GM18951 (cell line): ENCODE results near the gene OXSR1.
"Not testable (repeated sequence)": the region's sequence is repeated elsewhere in the genome, so short reads cannot be mapped to it uniquely, and the experiment has no call there.

Experiments used
- POLR2A ChIP-seq: IDR thresholded peaks from 4 replicates; pipeline ENCODE4 v1.6.1; 2011; ENCODE audit warnings: mild to moderate bottlenecking; ENCODE audit not compliant: insufficient read length, insufficient read depth; ENCODE audit errors: extremely low read depth
- in situ Hi-C: fragments of 300-500 bp; cut with MboI; formaldehyde crosslinking; loops from one replicate; pipeline ENCODE4 v1.12.0; 2022; ENCODE audit warnings: low sequenced_read_pairs, mixed read lengths, inconsistent platforms; ENCODE audit not compliant: unreplicated experiment

The OXSR1 gene

GRCh38 chr3:38221005-38221404, 55.7 kb downstream of the OXSR1 start:
- in situ Hi-C loops: no loop called here
- TF ChIP-seq POLR2A: no peak

GRCh38 chr3:38222032-38222634, 56.8 kb downstream of the OXSR1 start:
- no peak for TF ChIP-seq POLR2A
- in situ Hi-C loops: no loop called here

DNA sequence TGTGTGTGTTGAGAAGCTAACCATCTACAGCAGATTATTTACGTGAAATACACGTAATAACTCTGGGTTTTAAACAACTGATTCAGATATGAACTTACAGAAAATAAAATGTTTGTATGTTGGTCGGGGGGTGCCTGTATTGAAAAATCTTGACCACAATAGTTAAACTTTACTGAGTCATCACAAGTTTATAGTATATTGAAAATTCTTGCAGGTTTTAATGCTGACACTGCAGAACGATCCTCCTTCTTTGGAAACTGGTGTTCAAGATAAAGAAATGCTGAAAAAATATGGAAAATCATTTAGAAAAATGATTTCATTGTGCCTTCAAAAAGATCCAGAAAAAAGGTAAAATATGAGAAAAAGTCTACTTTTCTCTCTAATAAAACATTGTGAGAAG, 59.0 kb downstream of the OXSR1 start:
- no peak for TF ChIP-seq POLR2A
- in situ Hi-C loops: no loop called here

- in situ Hi-C loops: no loop called here
- no peak for TF ChIP-seq POLR2A
Measured at GRCh38 chr3:38226273-38226672, 60.9 kb downstream of the OXSR1 start.

DNA sequence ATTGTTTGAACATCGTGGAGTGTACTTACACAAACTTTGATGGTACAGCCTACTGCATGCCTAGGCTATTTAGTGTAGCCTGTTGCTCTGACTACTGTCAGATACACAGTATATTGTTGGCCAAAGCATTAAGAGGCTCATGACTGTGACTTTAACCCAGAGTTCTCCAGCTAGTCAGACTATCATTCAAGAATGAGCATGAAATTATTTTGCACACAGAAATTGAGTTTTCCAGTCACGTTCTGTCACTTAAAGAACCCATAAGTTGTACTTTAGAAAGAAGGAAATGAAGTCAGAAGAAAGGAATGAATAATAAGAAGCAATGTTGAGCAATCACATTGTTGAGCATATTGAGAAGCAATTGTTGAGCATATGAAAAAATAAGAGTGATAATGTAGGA, 62.7 kb downstream of the OXSR1 start:
- TF ChIP-seq POLR2A: no peak
- in situ Hi-C loops: no loop called here

DNA sequence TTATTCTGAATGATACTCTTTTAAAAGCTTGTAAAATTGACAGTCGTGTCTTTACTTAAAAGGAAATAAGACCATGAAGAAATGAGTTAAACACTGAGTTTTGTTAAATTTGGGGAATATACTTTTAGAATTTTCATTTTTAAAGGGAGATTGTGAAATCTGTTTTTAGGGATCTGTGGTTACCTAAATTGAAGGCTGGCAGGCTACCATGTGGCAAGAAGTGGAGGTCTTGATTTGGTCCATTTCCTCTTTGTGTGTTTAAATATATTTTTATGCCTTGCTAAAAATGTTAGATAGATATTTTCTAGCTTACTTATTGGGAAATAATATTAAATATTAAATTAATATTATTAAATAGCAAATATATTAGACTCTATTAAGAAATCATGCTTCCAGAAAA, 63.7 kb downstream of the OXSR1 start:
- TF ChIP-seq POLR2A: no peak

DNA sequence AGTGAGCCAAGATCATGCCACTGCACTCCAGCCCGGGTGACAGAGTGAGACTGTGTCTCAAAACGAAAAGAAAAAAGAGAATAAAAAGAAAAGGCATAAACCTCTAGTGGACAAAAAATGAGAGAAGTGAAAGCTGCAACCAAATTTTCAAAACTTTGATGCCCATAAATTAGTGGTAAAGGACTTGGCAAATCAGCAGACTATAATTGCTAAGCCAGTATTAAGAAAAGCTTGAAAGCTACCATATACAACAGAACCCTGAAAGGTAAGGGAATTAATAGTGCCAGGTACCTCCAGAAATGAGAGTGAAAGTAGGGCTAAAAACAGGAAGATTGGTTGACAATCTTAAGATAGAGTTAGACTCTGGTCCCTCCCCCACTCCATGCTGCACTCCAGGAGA, 67.4 kb downstream of the OXSR1 start:
- no peak for TF ChIP-seq POLR2A
- in situ Hi-C loops: no loop called here

More for the DNA sequence above, 63.7 kb downstream of the OXSR1 start:
- in situ Hi-C loops: no loop called here

GRCh38 chr3:38235466-38235865, 70.1 kb downstream of the OXSR1 start:
- TF ChIP-seq POLR2A: no peak

DNA sequence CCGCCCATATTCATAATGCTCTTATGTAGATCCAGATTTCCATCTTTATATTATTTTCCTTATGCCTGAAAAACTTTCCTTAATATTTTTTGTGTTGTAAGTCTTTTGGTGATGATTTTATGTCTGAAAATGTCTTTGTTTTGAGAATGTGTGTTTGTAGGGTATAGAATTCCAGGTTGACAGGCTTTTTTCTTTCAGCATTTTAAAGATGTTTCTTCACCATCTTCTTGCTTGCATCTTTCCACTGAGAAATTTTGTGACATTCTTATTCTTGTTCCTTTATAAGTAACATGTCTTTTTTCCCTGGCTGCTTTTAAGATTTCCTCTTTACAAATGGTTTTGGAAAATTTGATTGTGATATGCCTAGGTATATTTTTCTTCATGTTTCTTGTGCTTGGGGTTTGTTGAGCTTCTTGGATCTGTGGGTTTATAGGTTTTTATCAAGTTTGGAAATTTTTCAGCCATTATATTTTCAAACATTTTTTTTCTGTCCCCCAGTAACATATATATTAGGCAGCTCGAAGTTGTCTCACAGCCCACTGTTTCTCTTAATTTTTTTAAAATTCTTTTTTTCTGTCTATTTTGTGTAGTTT, 73.2 kb downstream of the OXSR1 start:
- in situ Hi-C loops: no loop called here
- TF ChIP-seq POLR2A: no peak

More at GRCh38 chr3:38235466-38235865, 70.1 kb downstream of the OXSR1 start:
- in situ Hi-C loops: no loop called here

GRCh38 chr3:38242812-38243211, 77.5 kb downstream of the OXSR1 start:
- in situ Hi-C loops: not testable (repeated sequence)

GRCh38 chr3:38245930-38246329, 80.6 kb downstream of the OXSR1 start:
- in situ Hi-C loops: no loop called here
- no peak for TF ChIP-seq POLR2A

GRCh38 chr3:38247366-38248035, 82.2 kb downstream of the OXSR1 start:
- in situ Hi-C loops: no loop called here
- TF ChIP-seq POLR2A: no peak

GRCh38 chr3:38250198-38250597, 84.9 kb downstream of the OXSR1 start:
- TF ChIP-seq POLR2A: no peak
- in situ Hi-C loops: no loop called here

DNA sequence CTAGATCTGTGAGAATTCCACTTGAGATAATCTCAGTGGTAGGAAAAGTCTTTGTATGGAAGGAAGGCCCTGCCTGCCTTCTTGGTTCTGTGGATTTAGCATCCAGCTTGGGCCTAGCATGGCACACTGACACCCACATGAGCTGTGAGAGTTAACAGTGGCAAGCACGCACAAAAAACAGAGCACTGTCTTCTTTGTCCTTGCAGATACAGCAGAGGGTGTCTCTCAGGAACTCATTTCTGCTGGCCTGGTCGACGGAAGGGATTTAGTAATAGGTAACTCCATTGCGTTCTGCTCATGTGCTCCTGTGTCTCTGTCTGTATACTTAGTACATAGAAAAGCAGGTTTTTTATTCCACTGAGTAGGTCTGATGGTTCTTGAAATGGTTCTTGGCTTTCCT, 85.9 kb downstream of the OXSR1 start:
- no peak for TF ChIP-seq POLR2A
- in situ Hi-C loops: no loop called here
